Stomach (tissue), 4 donors: Measurements from ENCODE around the gene MIB1.

Experiments used
- CTCF ChIP-seq, 7 experiments: fragments of 450-650 bp in 4 of 7; fragments of 200-600 bp in 3 of 7; sonication (generic) in 3 of 7; IDR thresholded peaks; one replicate each; pipeline ENCODE4 v1.5.1; 2016 to 2019; ENCODE audit warnings: antibody characterized with exemption in 7 of 7, control low read depth in 2 of 7, mild to moderate bottlenecking in 1 of 7
- EP300 ChIP-seq: sonication (generic); formaldehyde crosslinking; IDR thresholded peaks from one replicate; pipeline ENCODE4 v1.6.1; 2017; ENCODE audit warnings: antibody characterized with exemption
- POLR2A ChIP-seq, 4 donors: fragments of 450-650 bp; IDR thresholded peaks; one replicate each; pipeline ENCODE4 v1.6.1; 2016; ENCODE audit warnings: antibody characterized with exemption in 4 of 4, control low read depth in 2 of 4, mild to moderate bottlenecking in 1 of 4, moderate library complexity in 1 of 4
- POLR2AphosphoS5 ChIP-seq, 3 donors: sonication (generic); formaldehyde crosslinking; IDR thresholded peaks; one replicate each; pipeline ENCODE4 v1.6.1; 2016; ENCODE audit warnings: antibody characterized with exemption in 3 of 3

- TF ChIP-seq CTCF (IDR thresholded peaks at IDR 0.05) (no peak), POLR2AphosphoS5 (IDR thresholded peaks at IDR 0.05) (no peak), POLR2A (IDR thresholded peaks at IDR 0.05) (no peak), EP300 (no peak)
Measured at GRCh38 chr18:21803495-21803894, 62.9 kb downstream of the MIB1 start.
